Measurements from ENCODE around the gene PHGDH.

GRCh38 chr1:119748040-119748439 lies 36.3 kb downstream of the PHGDH start:
- TF ChIP-seq POLR2A (IDR thresholded peaks at IDR 0.05) (no peak), EP300 (IDR thresholded peaks at IDR 0.05) (no peak)
